OCI-LY7 (cell line): Measurements from ENCODE around the gene MVB12B.

ENCODE experiments used
- EZH2phosphoT487 ChIP-seq: fragments of 200-600 bp; sonication (generic); IDR thresholded peaks from 2 replicates; pipeline ENCODE4 v1.6.1; 2018; ENCODE audit warnings: low read depth, borderline replicate concordance, mild to moderate bottlenecking, mixed run types, antibody characterized with exemption, low read length, moderate library complexity, mixed read lengths
- TF ChIP-seq, protein P1 (sequence below): fragments of 200-600 bp; sonication (generic); conservative IDR thresholded peaks from 2 replicates; pipeline ENCODE4 v1.5.1; 2014; ENCODE audit warnings: mild to moderate bottlenecking, antibody characterized with exemption, low read length, moderate library complexity, mixed read lengths

- TF ChIP-seq, protein P1, sequence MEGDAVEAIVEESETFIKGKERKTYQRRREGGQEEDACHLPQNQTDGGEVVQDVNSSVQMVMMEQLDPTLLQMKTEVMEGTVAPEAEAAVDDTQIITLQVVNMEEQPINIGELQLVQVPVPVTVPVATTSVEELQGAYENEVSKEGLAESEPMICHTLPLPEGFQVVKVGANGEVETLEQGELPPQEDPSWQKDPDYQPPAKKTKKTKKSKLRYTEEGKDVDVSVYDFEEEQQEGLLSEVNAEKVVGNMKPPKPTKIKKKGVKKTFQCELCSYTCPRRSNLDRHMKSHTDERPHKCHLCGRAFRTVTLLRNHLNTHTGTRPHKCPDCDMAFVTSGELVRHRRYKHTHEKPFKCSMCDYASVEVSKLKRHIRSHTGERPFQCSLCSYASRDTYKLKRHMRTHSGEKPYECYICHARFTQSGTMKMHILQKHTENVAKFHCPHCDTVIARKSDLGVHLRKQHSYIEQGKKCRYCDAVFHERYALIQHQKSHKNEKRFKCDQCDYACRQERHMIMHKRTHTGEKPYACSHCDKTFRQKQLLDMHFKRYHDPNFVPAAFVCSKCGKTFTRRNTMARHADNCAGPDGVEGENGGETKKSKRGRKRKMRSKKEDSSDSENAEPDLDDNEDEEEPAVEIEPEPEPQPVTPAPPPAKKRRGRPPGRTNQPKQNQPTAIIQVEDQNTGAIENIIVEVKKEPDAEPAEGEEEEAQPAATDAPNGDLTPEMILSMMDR: no peak
- no peak for TF ChIP-seq EZH2phosphoT487
These were observed 165.3 kb downstream of the MVB12B start for GRCh38 chr9:126491949-126492348.
